HG03521 (cell line): Measurements from ENCODE around the gene TESK2.
"Not testable (repeated sequence)": the region's sequence is repeated elsewhere in the genome, so short reads cannot be mapped to it uniquely, and the experiment has no call there.

Source experiments
- ATAC-seq: cut with Tn5 transposase; IDR thresholded peaks from one replicate; pipeline ENCODE4 v1.9.1; 2021; ENCODE audit warnings: mild to moderate bottlenecking, moderate library complexity; ENCODE audit not compliant: unreplicated experiment

The TESK2 gene

GRCh38 chr1:45421935-45422334, 69.0 kb downstream of the TESK2 start:
- no peak for ATAC-seq

- no peak for ATAC-seq
Observed at GRCh38 chr1:45414746-45415145, 76.2 kb downstream of the TESK2 start.

- ATAC-seq: no peak
Observed at GRCh38 chr1:45412899-45413298, 78.1 kb downstream of the TESK2 start.

- ATAC-seq: no peak
Observed at GRCh38 chr1:45411510-45411899, 79.5 kb downstream of the TESK2 start.

- no peak for ATAC-seq
Observed at GRCh38 chr1:45410850-45411509, 80.0 kb downstream of the TESK2 start.

GRCh38 chr1:45409276-45409675, 81.7 kb downstream of the TESK2 start:
- no peak for ATAC-seq

- ATAC-seq: no peak
Observed at GRCh38 chr1:45407629-45408287, 83.2 kb downstream of the TESK2 start.

- no peak for ATAC-seq
Observed at GRCh38 chr1:45405636-45406035, 85.3 kb downstream of the TESK2 start.

GRCh38 chr1:45403718-45404117, 87.2 kb downstream of the TESK2 start:
- ATAC-seq: no peak

GRCh38 chr1:45403298-45403697, 87.7 kb downstream of the TESK2 start:
- ATAC-seq: no peak

GRCh38 chr1:45401524-45401923, 89.4 kb downstream of the TESK2 start:
- no peak for ATAC-seq

- no peak for ATAC-seq
Observed at GRCh38 chr1:45400049-45400448, 90.9 kb downstream of the TESK2 start.

- no peak for ATAC-seq
Observed at GRCh38 chr1:45397285-45397684, 93.7 kb downstream of the TESK2 start.

- ATAC-seq: no peak
Observed at GRCh38 chr1:45395582-45395981, 95.4 kb downstream of the TESK2 start.

GRCh38 chr1:45395051-45395450, 95.9 kb downstream of the TESK2 start:
- no peak for ATAC-seq

GRCh38 chr1:45394342-45394741, 96.6 kb downstream of the TESK2 start:
- ATAC-seq: peak; percentile 80

- ATAC-seq: peak; percentile 58
Observed at GRCh38 chr1:45393718-45394302, 97.2 kb downstream of the TESK2 start.

GRCh38 chr1:45386219-45386618, 104.7 kb downstream of the TESK2 start:
- no peak for ATAC-seq

GRCh38 chr1:45385302-45385701, 105.7 kb downstream of the TESK2 start:
- ATAC-seq: no peak

GRCh38 chr1:45384213-45384612, 106.8 kb downstream of the TESK2 start:
- ATAC-seq: not testable (repeated sequence)

- no peak for ATAC-seq
Observed at GRCh38 chr1:45383191-45383590, 107.8 kb downstream of the TESK2 start.

GRCh38 chr1:45381243-45381642, 109.7 kb downstream of the TESK2 start:
- no peak for ATAC-seq
